ENCODE results near the gene PTOV1. TPM values are rescaled to one million over a fixed set of nuclear protein-coding genes. Genes with fewer than 3 reads are reported as not detected.

The PTOV1 gene
- total and polyA plus RNA-seq, 2 of the 8 experiments (the other 6 are each of a cell fraction or from before 2014, with no cell fraction given) = 147 to 251 TPM

- Histone ChIP-seq H3K9me3 (ENCODE audit: insufficient read depth in 2 of 2, low read depth in 1 of 2, low read length in 1 of 2) (no peaks in the 10 kb centered on the region), H2BK12ac (ENCODE audit: low read depth, low read length) (no peak overlapping the region), H4K8ac (ENCODE audit: extremely low read depth, insufficient read depth, low read length) (no peak overlapping the region), H3K4me3 (ENCODE audit: extremely low read depth in 1 of 4, insufficient read depth in 2 of 4, low read depth in 3 of 4, low read length in 4 of 4) (peak overlapping the region in 1 of 4 experiments; percentile 90; a peak in 1 of 8 replicates), H3K9ac (replicated peaks in 1 of 4; ENCODE audit: extremely low read depth in 1 of 4, low read depth in 3 of 4, low read length in 3 of 4) (no peak overlapping the region), H3K79me1 (ENCODE audit: low read depth, low read length) (peaks cover 16% of the 10 kb centered on the region), H3K18ac (ENCODE audit: extremely low read depth, low read length) (no peak overlapping the region), H2BK120ac (replicated peaks; ENCODE audit: low read depth, low read length) (no peak overlapping the region), H3K4me2 (ENCODE audit: insufficient read depth in 1 of 2, low read depth in 2 of 2, low read length in 2 of 2) (peak overlapping the region in 1 of 2 experiments; percentile 92; a peak in 1 of 4 replicates), H4K20me1 (replicated peaks in 1 of 2; ENCODE audit: control insufficient read depth in 1 of 2, insufficient read depth in 2 of 2, low read length in 2 of 2) (peaks cover 10 to 18% of the 10 kb centered on the region in 2 experiments), H3K4ac (replicated peaks; ENCODE audit: insufficient read length, low read depth, low read length) (no peak overlapping the region), H3K27ac (ENCODE audit: low read depth, low read length) (no peak overlapping the region), H2BK5ac (ENCODE audit: low read depth, low read length) (no peak overlapping the region), H3K4me1 (replicated peaks in 1 of 4; ENCODE audit: control insufficient read depth in 3 of 4, insufficient read depth in 4 of 4, low read length in 3 of 4) (peaks cover 0 to 13% (median 7%) of the 10 kb centered on the region in 4 experiments; a peak in 6 of 7 replicates), H2BK20ac (ENCODE audit: low read length) (no peak overlapping the region), H3K27me3 (replicated peaks in 1 of 4; ENCODE audit: control insufficient read depth in 3 of 4, extremely low read depth in 1 of 4, insufficient read depth in 3 of 4, low read length in 3 of 4) (no peaks in the 10 kb centered on the region), H2AFZ (ENCODE audit: low read length) (no peak overlapping the region), H3K14ac (ENCODE audit: insufficient read length) (no peak overlapping the region), H3K23ac (ENCODE audit: insufficient read length) (no peak overlapping the region), H3K56ac (replicated peaks; ENCODE audit: insufficient read length, low read depth, low read length) (no peak overlapping the region), H3K79me2 (ENCODE audit: control insufficient read depth in 1 of 2, insufficient read depth in 2 of 2, low read length in 2 of 2) (peaks cover 0 to 28% of the 10 kb centered on the region in 2 experiments; a peak in 2 of 4 replicates), H3K23me2 (ENCODE audit: low read depth, low read length) (peaks cover 16% of the 10 kb centered on the region), H3K36me3 (ENCODE audit: control insufficient read depth in 2 of 4, insufficient read depth in 4 of 4, low read length in 3 of 4) (peaks cover 22 to 51% (median 43%) of the 10 kb centered on the region in 4 experiments), H2AK5ac (ENCODE audit: low read depth, low read length) (no peak overlapping the region), H4K5ac (ENCODE audit: insufficient read length, low read depth, low read length) (no peak overlapping the region), H4K91ac (replicated peaks; ENCODE audit: insufficient read length, low read length) (no peak overlapping the region), H2BK15ac (ENCODE audit: low read length) (no peak overlapping the region; the same call in 1 of the 2 replicates)
- ChIA-PET CTCF (ENCODE audit: partially characterized antibody) (interaction anchor here (0.7 to 1.5 kb wide), 2 partner anchors 74 to 190 kb away, joined by 3 read pairs; partner anchors contain the start of gene ADM5), POLR2A (ENCODE audit: partially characterized antibody) (interaction anchor here (1.1 to 6.2 kb wide), 4 partner anchors 9 to 16 kb away, joined by 3 to 76 read pairs (median 3); partner anchors contain the start of gene PNKP)
- WGBS, 2 experiments (ENCODE audit: extremely low coverage in 1 of 2, insufficient coverage in 1 of 2, insufficient read length in 1 of 2, insufficient replicate concordance in 2 of 2, low coverage in 1 of 2, low lambda C conversion rate in 2 of 2, missing lambda C conversion rate in 1 of 2) = 92% methylated on average over 11 of the region's 12 CpGs; no CpG with 5 or more reads in 1 of the 2 experiments
- FAIRE-seq (no peak), DNase-seq (ENCODE audit: low read depth in 1 of 2, low spot score in 2 of 2) (no peak)
- TF ChIP-seq EP300 (IDR thresholded peaks at IDR 0.05; ENCODE audit: borderline replicate concordance in 1 of 2, low read depth in 2 of 2, low read length in 2 of 2) (no peak), ASH2L (IDR thresholded peaks at IDR 0.05; ENCODE audit: low read length) (no peak), SAP30 (IDR thresholded peaks at IDR 0.05; ENCODE audit: insufficient read depth, insufficient replicate concordance, low read length) (no peak), KDM4A (IDR thresholded peaks at IDR 0.05; ENCODE audit: low read depth, low read length, severe bottlenecking) (no peak), RBBP5 (IDR thresholded peaks at IDR 0.05; ENCODE audit: borderline replicate concordance, low read depth, low read length) (no peak), RAD21 (IDR thresholded peaks at IDR 0.05 in 1 of 2, conservative IDR thresholded peaks at IDR 0.05 in 1 of 2; ENCODE audit: low read depth in 2 of 2, low read length in 2 of 2) (no peak), CHD2 (IDR thresholded peaks at IDR 0.05; ENCODE audit: low read length) (no peak), YY1 (IDR thresholded peaks at IDR 0.05; ENCODE audit: low read depth, low read length) (no peak)
Observed at GRCh38 chr19:49879243-49879963, 28.4 kb downstream of the PTOV1 start.

Measured in H1 (cell line).